ENCODE results near the gene SLC12A3.

The SLC12A3 gene

GRCh38 chr16:56945847-56946527, 81.0 kb downstream of the SLC12A3 start:
- TF ChIP-seq MYC (IDR thresholded peaks at IDR 0.05; ENCODE audit: low read depth, low read length) (no peak), MAX (IDR thresholded peaks at IDR 0.05; ENCODE audit: low read depth, low read length) (no peak), POLR2A (IDR thresholded peaks at IDR 0.05; ENCODE audit: extremely low read depth, insufficient read length) (no peak), CTCF (IDR thresholded peaks at IDR 0.05; ENCODE audit: low read depth, low read length) (no peak)
- H3K4me3 ChIP-seq (ENCODE audit: low read depth, low read length), result no peak overlapping the region
- no peak for DNase-seq (ENCODE audit: low read depth)

- no peak for TF ChIP-seq POLR2A (IDR thresholded peaks at IDR 0.05; ENCODE audit: extremely low read depth, insufficient read length)
- no peak for TF ChIP-seq MAX (IDR thresholded peaks at IDR 0.05; ENCODE audit: low read depth, low read length)
- no peak for TF ChIP-seq MYC (IDR thresholded peaks at IDR 0.05; ENCODE audit: low read depth, low read length)
- no peak for TF ChIP-seq CTCF (IDR thresholded peaks at IDR 0.05; ENCODE audit: low read depth, low read length)
- no peak overlapping the region for H3K4me3 ChIP-seq (ENCODE audit: low read depth, low read length)
- DNase-seq (ENCODE audit: low read depth), result no peak
Observed at GRCh38 chr16:56946767-56947603, 82.0 kb downstream of the SLC12A3 start.

- TF ChIP-seq CTCF (IDR thresholded peaks at IDR 0.05; ENCODE audit: low read depth, low read length) (no peak), POLR2A (IDR thresholded peaks at IDR 0.05; ENCODE audit: extremely low read depth, insufficient read length) (no peak), MYC (IDR thresholded peaks at IDR 0.05; ENCODE audit: low read depth, low read length) (no peak), MAX (IDR thresholded peaks at IDR 0.05; ENCODE audit: low read depth, low read length) (no peak)
- DNase-seq (ENCODE audit: low read depth), result no peak
Observed at GRCh38 chr16:56947604-56947995, 82.6 kb downstream of the SLC12A3 start.

DNA sequence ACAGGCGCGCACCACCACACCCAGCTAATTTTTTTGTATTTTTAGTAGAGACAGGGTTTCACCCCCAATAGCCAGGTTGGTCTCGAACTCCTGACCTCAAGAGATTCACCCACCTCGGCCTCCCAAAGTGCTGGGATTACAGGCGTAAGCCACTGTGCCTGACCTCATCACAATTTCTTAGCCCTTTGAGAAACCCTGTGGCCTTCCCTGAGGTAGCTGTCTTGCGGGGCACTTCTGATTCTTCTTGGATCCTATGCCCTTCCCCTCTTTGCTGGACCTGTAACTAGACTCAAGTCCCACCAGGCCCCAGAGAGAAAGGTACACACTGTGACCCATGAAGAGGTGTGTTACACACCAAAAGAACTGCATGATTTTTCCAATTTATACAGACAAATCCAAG, 83.2 kb downstream of the SLC12A3 start:
- H3K4me3 ChIP-seq (ENCODE audit: low read depth, low read length), result no peak overlapping the region
- DNase-seq (ENCODE audit: low read depth), result no peak
- TF ChIP-seq MAX (IDR thresholded peaks at IDR 0.05; ENCODE audit: low read depth, low read length) (no peak), MYC (IDR thresholded peaks at IDR 0.05; ENCODE audit: low read depth, low read length) (no peak), CTCF (IDR thresholded peaks at IDR 0.05; ENCODE audit: low read depth, low read length) (no peak), POLR2A (IDR thresholded peaks at IDR 0.05; ENCODE audit: extremely low read depth, insufficient read length) (no peak)

More at GRCh38 chr16:56947604-56947995, 82.6 kb downstream of the SLC12A3 start:
- no peak overlapping the region for H3K4me3 ChIP-seq (ENCODE audit: low read depth, low read length)

DNA sequence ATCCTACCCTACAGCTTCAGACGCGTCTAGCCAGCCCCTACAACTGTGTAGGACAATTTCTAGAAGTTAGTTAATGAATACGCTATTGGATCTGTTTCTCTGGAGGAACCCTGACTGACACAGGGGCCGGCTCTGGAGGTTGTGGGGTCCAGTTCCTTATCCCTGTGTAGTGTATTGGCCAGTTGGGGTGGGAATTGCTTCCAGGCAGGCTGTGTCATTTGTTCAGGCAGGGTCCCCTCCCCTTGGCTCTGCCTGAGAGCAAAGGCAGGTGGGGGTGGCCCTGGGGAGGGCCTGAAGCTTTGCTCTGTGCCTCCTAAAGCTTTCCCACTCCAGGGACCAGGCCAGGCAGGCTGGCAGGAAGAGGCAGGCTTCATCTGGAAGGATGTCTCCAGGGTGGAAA, 85.0 kb downstream of the SLC12A3 start:
- no peak overlapping the region for H3K4me3 ChIP-seq (ENCODE audit: low read depth, low read length)
- DNase-seq (ENCODE audit: low read depth), result no peak
- TF ChIP-seq MAX (IDR thresholded peaks at IDR 0.05; ENCODE audit: low read depth, low read length), result no peak
- TF ChIP-seq POLR2A (IDR thresholded peaks at IDR 0.05; ENCODE audit: extremely low read depth, insufficient read length), result no peak
- TF ChIP-seq MYC (IDR thresholded peaks at IDR 0.05; ENCODE audit: low read depth, low read length), result no peak
- TF ChIP-seq CTCF (IDR thresholded peaks at IDR 0.05; ENCODE audit: low read depth, low read length), result no peak

Data from NB4 (cell line).